ENCODE data around the gene CTAGE9.
"Not testable (repeated sequence)": the region's sequence is repeated elsewhere in the genome, so short reads cannot be mapped to it uniquely, and the experiment has no call there.

- not testable (repeated sequence) for TF ChIP-seq POLR2A, CTCF (IDR thresholded peaks at IDR 0.05)
Observed at GRCh38 chr6:131751012-131751715, 40.3 kb upstream of the CTAGE9 start.

Data from testis (tissue), 2 donors.